Activated effector memory CD4-positive, alpha-beta T cell treated with anti-CD3 and anti-CD28 coated beads, Interleukin-2, amount 50 U/mL, for 16 hours (primary cell): Measurements from ENCODE around the gene KCP.
A peak's percentile ranks its signal among the peaks of the same experiment; 100 is the strongest.

Experiments used
- DNase-seq: peaks from one replicate; pipeline ENCODE4 v3.0.0-alpha.2; 2020

The KCP gene

GRCh38 chr7:128869944-128870285 lies 40.6 kb downstream of the KCP start:
- no peak for DNase-seq

- DNase-seq = peak; percentile 77
Observed at GRCh38 chr7:128869138-128869943, 41.2 kb downstream of the KCP start.

GRCh38 chr7:128868624-128869137 lies 41.8 kb downstream of the KCP start:
- DNase-seq = no peak

- no peak for DNase-seq
Observed at GRCh38 chr7:128867842-128868623, 42.5 kb downstream of the KCP start.

GRCh38 chr7:128867241-128867640 lies 43.3 kb downstream of the KCP start:
- no peak for DNase-seq

- no peak for DNase-seq
Observed at GRCh38 chr7:128865996-128866877, 44.3 kb downstream of the KCP start.

- DNase-seq = no peak
Observed at GRCh38 chr7:128865303-128865702, 45.2 kb downstream of the KCP start.

- peak; percentile 80 for DNase-seq
Observed at GRCh38 chr7:128863433-128863989, 47.0 kb downstream of the KCP start.

GRCh38 chr7:128862571-128863432 lies 47.7 kb downstream of the KCP start, which contains the start of gene ATP6V1F:
TSS of gene ATP6V1F (plus strand) at chr7:128862856. CDS start at chr7:128862905, 49 bp downstream.
- DNase-seq = peak; percentile 100

GRCh38 chr7:128861957-128862570 lies 48.4 kb downstream of the KCP start:
- no peak for DNase-seq

GRCh38 chr7:128860158-128861073 lies 50.1 kb downstream of the KCP start:
- no peak for DNase-seq

GRCh38 chr7:128859232-128860157 lies 51.0 kb downstream of the KCP start:
- no peak for DNase-seq

- no peak for DNase-seq
Observed at GRCh38 chr7:128858380-128859231, 51.9 kb downstream of the KCP start.

- DNase-seq = no peak
Observed at GRCh38 chr7:128856001-128856718, 54.3 kb downstream of the KCP start.

GRCh38 chr7:128855559-128855958 lies 55.0 kb downstream of the KCP start:
- DNase-seq = no peak

GRCh38 chr7:128854396-128854795 lies 56.1 kb downstream of the KCP start:
- no peak for DNase-seq

- no peak for DNase-seq
Observed at GRCh38 chr7:128853799-128854198, 56.7 kb downstream of the KCP start.
